Colonic mucosa (tissue), 4 donors: ENCODE data around the gene MACROD2. TPM values are rescaled to one million over a fixed set of nuclear protein-coding genes. Genes with fewer than 3 reads are reported as not detected.

Experiments used
- DNase-seq: peaks from one replicate; pipeline ENCODE4 v3.0.0-alpha.2; 2020
- H3K27ac ChIP-seq: fragments of 200-600 bp; one replicate; pipeline ENCODE4 v1.8.0; 2021
- H3K27me3 ChIP-seq: fragments of 200-600 bp; one replicate; pipeline ENCODE4 v1.8.0; 2021
- H3K36me3 ChIP-seq: fragments of 200-600 bp; one replicate; pipeline ENCODE4 v1.8.0; 2021
- H3K4me1 ChIP-seq: fragments of 200-600 bp; one replicate; pipeline ENCODE4 v1.8.0; 2021; ENCODE audit warnings: mild to moderate bottlenecking
- H3K4me3 ChIP-seq: fragments of 200-600 bp; one replicate; pipeline ENCODE4 v1.8.0; 2021
- H3K9ac ChIP-seq, 2 donors: one replicate each; pipeline ENCODE4 v1.7.0; 2013; ENCODE audit warnings: control low read depth in 2 of 2, low read depth in 2 of 2, low read length in 2 of 2
- H3K9me3 ChIP-seq: fragments of 200-600 bp; one replicate; pipeline ENCODE4 v1.8.0; 2021
- CTCF ChIP-seq: fragments of 200-600 bp; IDR thresholded peaks from one replicate; pipeline ENCODE4 v1.8.0; 2022; ENCODE audit warnings: antibody characterized with exemption, mild to moderate bottlenecking
- intact Hi-C: fragments of 100-400 bp; cut with DNase I; formaldehyde crosslinking; loops from one replicate; pipeline ENCODE4 v1.14.1; 2022
- total RNA-seq, 2 donors: library from RNA; stranded (reverse); fragmentation: NEBNext Ultra II Directional in 1 of 2; extraction: Animal tissue kit (Norgen Biotek cat#: 25700) in 1 of 2; gene quantifications; one replicate each; pipeline ENCODE4 v1.2.1, GENCODE V29; 2021
- donor health status: healthy.
- donor health status: DM: no; HTN: no; CAD: no.
- donor health status: DM: no; HTN: no; CAD: no.

The MACROD2 gene
- total RNA-seq, 2 donors from 2014 or later = 3.2 to 3.3 TPM

- no peak overlapping the region for H3K27ac ChIP-seq
- no peaks in the 10 kb centered on the region for H3K4me1 ChIP-seq
- no peaks in the 10 kb centered on the region for H3K27me3 ChIP-seq
- TF ChIP-seq CTCF = no peak
- no peaks in the 10 kb centered on the region for H3K9me3 ChIP-seq
- intact Hi-C loops = no loop called here
- no peak for DNase-seq
- no peaks in the 10 kb centered on the region for H3K36me3 ChIP-seq
- no peak overlapping the region for H3K9ac ChIP-seq
- no peak overlapping the region for H3K4me3 ChIP-seq
Measured at GRCh38 chr20:15060265-15061060, 1065.1 kb downstream of the MACROD2 start.

GRCh38 chr20:15061061-15061430, 1065.7 kb downstream of the MACROD2 start:
- TF ChIP-seq CTCF = no peak
- Histone ChIP-seq H3K9me3 (no peaks in the 10 kb centered on the region), H3K36me3 (no peaks in the 10 kb centered on the region), H3K4me1 (no peaks in the 10 kb centered on the region), H3K9ac (no peak overlapping the region), H3K27ac (no peak overlapping the region), H3K4me3 (no peak overlapping the region), H3K27me3 (no peaks in the 10 kb centered on the region)
- intact Hi-C loops = no loop called here
- DNase-seq = no peak

GRCh38 chr20:15061955-15062354, 1066.6 kb downstream of the MACROD2 start:
- no peak for DNase-seq
- intact Hi-C loops = no loop called here
- no peaks in the 10 kb centered on the region for H3K27me3 ChIP-seq
- H3K4me3 ChIP-seq = no peak overlapping the region
- H3K27ac ChIP-seq = no peak overlapping the region
- no peak for TF ChIP-seq CTCF
- H3K9me3 ChIP-seq = no peaks in the 10 kb centered on the region
- no peaks in the 10 kb centered on the region for H3K4me1 ChIP-seq
- no peaks in the 10 kb centered on the region for H3K36me3 ChIP-seq
- H3K9ac ChIP-seq = no peak overlapping the region

- Histone ChIP-seq H3K36me3 (no peaks in the 10 kb centered on the region), H3K27me3 (no peaks in the 10 kb centered on the region), H3K27ac (no peak overlapping the region), H3K9me3 (no peaks in the 10 kb centered on the region), H3K4me3 (no peak overlapping the region), H3K9ac (no peak overlapping the region), H3K4me1 (no peaks in the 10 kb centered on the region)
- DNase-seq = no peak
- intact Hi-C loops = no loop called here
- no peak for TF ChIP-seq CTCF
Measured at GRCh38 chr20:15063081-15063480, 1067.8 kb downstream of the MACROD2 start.

GRCh38 chr20:15064741-15065140, 1069.4 kb downstream of the MACROD2 start:
- Histone ChIP-seq H3K27ac (no peak overlapping the region), H3K4me3 (no peak overlapping the region), H3K4me1 (no peaks in the 10 kb centered on the region), H3K27me3 (no peaks in the 10 kb centered on the region), H3K9me3 (no peaks in the 10 kb centered on the region), H3K9ac (no peak overlapping the region), H3K36me3 (no peaks in the 10 kb centered on the region)
- intact Hi-C loops = no loop called here
- no peak for DNase-seq
- no peak for TF ChIP-seq CTCF
